A549 (cell line): ENCODE results near the gene GRM2.

Experiments used
- CTCF ChIP-seq: fragments of >200 bp; sonication (Bioruptor Twin); formaldehyde crosslinking; IDR thresholded peaks from 3 replicates; pipeline ENCODE4 v1.5.1; 2016
- EP300 ChIP-seq, 2 experiments: fragments of >200 bp; sonication (Bioruptor Twin); formaldehyde crosslinking; IDR thresholded peaks; 2 replicates in 1 of 2; 3 replicates in 1 of 2; pipeline ENCODE4 v1.6.1; 2016 to 2017
- JUNB ChIP-seq: fragments of >200 bp; sonication (Bioruptor Twin); formaldehyde crosslinking; IDR thresholded peaks from 2 replicates; pipeline ENCODE4 v1.6.1; 2016
- KDM1A ChIP-seq: fragments of 200-600 bp; sonication (generic); IDR thresholded peaks from 2 replicates; pipeline ENCODE4 v1.6.1; 2016; ENCODE audit warnings: low read depth, mild to moderate bottlenecking
- POLR2A ChIP-seq: IDR thresholded peaks from 2 replicates; pipeline ENCODE4 v1.6.1; 2012; ENCODE audit warnings: mild to moderate bottlenecking, low read length
- ZFP36 ChIP-seq: fragments of 450-650 bp; IDR thresholded peaks from 2 replicates; pipeline ENCODE4 v1.6.1; 2014; ENCODE audit warnings: borderline replicate concordance; ENCODE audit not compliant: partially characterized antibody
- TF ChIP-seq, protein P1 (sequence below): IDR thresholded peaks from 2 replicates; pipeline ENCODE4 v1.6.1; 2012
- TF ChIP-seq, protein P2 (sequence below): fragments of 150-350 bp; IDR thresholded peaks from 2 replicates; pipeline ENCODE4 v1.6.1; 2014; ENCODE audit warnings: low read depth, mild to moderate bottlenecking, low read length

DNA sequence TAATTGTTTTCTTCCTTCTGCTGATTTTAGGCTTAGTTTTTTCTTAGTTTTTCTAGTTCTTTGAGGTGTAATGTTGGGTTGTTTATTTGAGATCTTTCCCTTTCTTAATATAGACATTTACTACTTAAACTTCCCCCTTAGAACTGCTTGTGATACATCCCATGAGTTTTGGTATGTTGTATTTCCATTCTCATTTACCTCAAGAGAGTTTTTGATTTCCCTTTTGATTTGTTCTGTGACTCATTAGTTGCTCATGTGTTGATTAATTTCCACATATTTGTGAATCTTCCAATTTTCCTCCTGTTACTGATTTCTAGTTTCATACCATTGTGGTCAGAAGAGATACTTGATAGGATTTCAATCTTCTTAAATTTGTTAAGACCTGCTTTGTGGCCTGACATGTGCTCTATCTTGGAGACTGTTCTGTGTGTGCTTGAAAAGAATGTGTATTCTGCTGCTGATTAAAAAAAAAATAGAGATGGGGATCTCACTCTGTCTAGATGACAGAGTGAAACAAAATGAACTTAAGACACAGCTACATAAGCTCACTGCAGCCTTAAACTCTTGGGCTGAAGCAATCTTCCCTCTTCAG is 22.3 kb downstream of the GRM2 start:
- TF ChIP-seq EP300 (IDR thresholded peaks at IDR 0.05) (no peak), CTCF (no peak), POLR2A (no peak), JUNB (no peak), KDM1A (no peak), ZFP36 (no peak)
- TF ChIP-seq, protein P1, sequence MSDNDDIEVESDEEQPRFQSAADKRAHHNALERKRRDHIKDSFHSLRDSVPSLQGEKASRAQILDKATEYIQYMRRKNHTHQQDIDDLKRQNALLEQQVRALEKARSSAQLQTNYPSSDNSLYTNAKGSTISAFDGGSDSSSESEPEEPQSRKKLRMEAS = no peak
- TF ChIP-seq, protein P2, sequence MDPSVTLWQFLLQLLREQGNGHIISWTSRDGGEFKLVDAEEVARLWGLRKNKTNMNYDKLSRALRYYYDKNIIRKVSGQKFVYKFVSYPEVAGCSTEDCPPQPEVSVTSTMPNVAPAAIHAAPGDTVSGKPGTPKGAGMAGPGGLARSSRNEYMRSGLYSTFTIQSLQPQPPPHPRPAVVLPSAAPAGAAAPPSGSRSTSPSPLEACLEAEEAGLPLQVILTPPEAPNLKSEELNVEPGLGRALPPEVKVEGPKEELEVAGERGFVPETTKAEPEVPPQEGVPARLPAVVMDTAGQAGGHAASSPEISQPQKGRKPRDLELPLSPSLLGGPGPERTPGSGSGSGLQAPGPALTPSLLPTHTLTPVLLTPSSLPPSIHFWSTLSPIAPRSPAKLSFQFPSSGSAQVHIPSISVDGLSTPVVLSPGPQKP = no peak
